GM19193 (cell line): Measurements from ENCODE around the gene VPS13A.

Experiments used
- POLR2A ChIP-seq: IDR thresholded peaks from 4 replicates; pipeline ENCODE4 v1.6.1; 2011; ENCODE audit not compliant: insufficient read depth, insufficient read length; ENCODE audit errors: extremely low read depth

The VPS13A gene

DNA sequence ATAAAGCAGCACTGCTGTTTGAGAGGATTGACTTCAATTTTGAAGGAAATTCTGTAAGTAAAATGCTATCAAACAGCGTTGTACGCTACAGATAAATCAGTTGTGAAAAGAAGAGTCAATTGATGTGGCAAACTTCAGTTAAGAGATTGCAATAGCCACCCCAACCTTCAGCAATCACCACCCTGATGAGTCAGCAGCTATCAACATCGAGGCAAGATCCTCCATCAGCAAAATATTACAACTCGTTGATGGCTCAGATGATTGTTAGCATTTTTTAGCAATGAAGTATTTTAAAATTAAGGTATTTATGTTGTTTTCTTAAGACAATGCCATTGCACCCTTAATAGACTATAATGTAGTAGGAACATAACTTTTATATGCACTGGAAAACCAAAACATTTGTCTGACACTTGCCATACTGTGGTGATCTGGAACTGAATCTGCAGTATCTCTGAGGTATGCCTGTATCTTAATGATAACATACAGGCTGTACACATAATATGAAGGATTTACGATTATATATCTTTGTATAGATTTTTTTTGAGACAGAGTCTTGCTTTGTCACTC is 47.5 kb downstream of the VPS13A start:
- TF ChIP-seq POLR2A, result no peak

DNA sequence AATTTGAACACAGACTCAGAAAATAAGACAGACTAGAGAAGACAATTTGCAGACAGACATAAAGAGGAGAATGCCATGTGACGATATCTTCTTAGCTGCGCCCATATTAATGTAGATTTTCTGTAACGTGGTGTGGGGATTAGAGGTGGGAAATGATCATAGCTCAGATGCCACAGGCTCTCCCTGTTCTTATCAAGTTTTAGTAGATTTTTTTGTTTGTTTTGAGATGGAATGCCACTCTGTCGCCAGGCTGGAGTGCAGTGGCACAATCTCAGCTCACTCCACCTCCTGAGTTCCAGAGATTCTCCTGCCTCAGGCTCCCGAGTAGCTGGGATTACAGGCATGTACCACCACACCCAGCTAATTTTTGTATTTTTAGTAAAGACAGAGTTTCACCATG is 59.4 kb downstream of the VPS13A start:
- TF ChIP-seq POLR2A, result no peak

DNA sequence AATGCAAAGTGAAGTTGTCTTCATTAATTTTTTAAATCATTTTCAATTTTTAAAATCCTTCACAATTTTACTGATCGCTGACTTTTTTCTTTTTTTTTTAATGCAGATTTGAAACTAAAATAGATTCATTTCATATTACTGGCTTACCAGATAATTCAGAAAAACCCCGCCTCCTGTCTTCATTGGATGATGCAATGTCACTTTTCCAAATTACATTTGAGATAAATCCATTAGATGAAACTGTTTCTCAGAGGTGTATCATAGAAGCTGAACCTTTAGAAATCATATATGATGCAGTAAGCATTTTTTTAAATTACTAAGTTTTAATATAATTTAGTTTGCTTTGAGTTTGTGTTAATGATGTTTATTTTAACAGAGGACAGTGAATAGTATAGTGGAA is 60.6 kb downstream of the VPS13A start:
- TF ChIP-seq POLR2A, result no peak

DNA sequence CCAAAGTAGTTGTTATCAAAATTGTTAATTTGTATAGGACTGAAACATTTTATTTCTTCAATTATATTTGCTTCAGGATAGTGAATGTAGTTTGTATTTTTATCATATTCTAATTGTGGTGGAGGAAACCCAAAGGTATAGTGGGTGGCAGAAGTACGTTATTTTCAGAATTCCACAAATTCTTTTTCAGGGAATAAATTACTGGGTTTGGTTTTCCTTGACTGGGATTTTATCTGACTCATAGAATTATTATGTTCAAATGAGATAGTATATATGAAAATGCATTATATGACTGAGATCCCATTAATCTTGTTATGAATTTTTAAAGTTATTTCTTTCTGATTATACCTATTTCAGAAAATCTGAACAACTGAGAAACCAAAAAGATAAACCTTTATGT is 73.7 kb downstream of the VPS13A start:
- TF ChIP-seq POLR2A, result no peak

DNA sequence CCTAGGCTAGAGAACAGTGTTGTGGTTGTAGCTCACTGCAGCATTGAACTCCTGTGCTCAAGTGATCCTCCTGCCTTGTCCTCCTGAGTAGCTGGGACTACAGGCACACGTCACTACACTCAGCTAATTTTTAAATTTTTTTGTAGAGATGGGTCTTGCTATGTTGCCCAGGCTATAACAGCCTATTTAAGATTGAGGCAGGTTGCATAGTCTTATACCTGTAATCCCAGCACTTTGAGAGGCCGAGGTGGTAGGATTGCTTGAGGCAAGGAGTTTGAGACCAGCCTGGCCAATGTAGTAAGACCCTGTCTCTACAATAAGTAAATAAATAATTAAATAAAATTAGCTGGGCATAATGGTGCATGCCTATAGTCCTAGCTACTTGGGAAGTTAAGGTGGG is 79.9 kb downstream of the VPS13A start:
- TF ChIP-seq POLR2A, result no peak

DNA sequence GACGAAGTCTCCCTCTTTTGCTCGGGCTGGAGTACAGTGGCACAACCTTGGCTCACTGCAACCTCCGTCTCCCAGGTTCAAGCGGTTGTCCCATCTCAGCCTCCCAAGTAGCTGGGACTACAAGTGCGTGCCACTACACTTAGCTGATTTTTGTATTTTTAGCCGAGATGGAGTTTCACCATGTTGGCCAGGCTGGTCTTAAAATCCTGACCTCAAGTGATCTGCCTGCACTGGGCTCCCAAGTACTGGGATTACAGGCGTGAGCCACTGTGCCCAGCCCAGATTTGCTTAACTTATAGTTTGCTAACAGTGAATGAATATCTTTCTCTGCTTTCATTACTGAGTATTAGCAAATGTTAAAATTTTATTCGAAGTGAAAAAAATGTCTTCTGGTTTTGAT is 84.3 kb downstream of the VPS13A start:
- no peak for TF ChIP-seq POLR2A

DNA sequence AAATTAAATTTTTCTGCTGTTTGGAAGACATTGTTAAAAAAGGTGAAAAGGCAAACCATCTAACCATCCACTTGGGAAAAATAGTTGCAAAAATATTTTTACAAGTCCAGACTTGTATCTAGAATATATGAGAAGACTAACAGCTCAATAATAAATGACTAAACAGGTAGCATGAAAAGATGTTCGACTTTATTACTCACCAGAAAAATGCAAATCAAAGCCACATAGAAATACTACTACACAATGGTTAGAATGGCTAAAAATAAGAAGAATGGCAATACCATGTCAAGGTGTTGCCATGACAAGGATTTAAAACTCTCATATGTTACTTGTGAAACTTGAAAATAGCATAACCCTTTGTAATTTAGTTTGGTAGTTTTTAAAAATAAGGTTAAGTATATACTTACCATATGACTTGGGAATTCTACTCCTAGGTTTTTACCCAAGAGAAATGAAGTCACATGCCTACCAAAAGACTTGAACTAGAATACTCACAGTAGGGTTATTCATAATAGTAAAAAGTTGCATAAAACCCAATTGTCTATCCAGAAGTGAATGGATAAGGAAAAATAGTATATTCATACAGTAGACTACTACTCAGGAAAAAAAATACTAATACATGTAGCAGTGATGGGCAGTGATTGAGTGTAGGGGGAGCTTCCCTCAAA is 93.8 kb downstream of the VPS13A start:
- no peak for TF ChIP-seq POLR2A

DNA sequence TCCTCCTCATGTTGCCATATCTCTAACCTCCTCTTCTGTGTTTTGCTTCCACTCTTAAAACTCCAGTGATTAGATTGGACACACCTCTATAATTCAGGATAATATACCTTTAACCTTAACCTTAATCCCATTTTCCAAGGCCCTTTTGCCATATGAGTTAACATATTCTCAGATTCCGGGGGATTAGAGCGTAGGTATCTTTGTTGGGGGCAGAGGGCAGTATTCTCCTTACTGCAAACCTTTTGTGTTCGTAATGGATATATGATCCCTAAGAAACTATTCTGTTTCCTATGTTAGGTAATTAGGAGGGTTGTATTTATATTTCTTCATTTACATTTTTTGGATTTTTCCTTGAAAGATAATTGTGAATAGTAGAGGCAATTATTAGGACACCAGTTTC is 99.5 kb downstream of the VPS13A start:
- no peak for TF ChIP-seq POLR2A

DNA sequence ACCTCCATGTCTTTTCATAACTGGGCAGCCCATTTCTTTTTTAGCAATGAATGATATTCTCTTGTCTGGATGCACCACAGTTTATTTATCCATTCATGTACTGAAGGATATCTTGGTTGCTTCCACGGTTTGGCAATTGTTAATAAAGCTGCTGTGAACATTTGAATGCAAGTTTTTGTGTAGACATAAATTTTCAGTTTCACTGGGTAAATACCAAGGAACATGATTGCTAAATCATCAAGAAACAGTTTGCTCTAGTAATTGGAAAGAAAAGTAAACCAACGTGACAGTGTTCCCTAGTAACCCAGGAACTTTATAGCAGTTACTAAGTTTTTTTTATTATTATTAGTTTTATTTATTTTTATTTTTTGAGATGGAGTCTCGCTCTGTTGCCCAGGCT is 100.4 kb downstream of the VPS13A start:
- TF ChIP-seq POLR2A, result no peak

DNA sequence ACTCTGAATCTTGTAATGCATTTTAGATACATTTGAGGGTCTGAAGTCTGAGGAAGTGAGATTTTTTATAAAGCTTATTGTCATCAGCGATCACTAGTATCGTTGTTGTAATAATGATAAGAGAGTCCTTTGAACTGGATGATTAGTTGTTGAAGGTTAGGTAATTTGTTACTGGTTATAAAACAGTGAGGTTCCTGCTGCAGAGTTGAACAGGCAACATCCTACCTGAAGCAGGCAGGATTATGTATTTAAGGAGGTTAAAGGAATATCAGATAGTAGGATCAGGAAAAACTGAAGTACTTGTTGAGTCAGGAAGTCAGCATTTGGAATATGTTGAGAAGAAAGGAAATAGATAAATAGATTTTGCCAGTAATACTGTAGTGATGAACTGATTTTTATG is 106.7 kb downstream of the VPS13A start:
- no peak for TF ChIP-seq POLR2A

DNA sequence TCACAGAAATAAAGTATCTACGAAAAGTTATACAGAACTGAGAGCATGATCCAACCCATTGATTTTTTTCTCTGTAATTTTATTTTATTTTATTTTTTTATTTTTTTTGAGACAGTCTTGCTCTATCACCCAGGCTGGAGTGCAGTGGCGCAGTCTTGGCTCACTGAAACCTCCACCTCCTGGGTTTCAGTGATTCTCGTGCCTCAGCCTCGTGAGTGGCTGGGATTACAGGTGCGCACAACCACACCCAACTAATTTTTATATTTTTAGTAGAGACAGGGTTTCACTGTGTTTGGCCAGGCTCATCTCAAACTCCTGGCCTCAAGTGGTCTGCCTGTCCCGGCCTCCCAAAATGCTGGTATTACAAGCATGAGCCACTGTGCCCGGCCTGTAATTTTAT is 107.3 kb downstream of the VPS13A start:
- no peak for TF ChIP-seq POLR2A

DNA sequence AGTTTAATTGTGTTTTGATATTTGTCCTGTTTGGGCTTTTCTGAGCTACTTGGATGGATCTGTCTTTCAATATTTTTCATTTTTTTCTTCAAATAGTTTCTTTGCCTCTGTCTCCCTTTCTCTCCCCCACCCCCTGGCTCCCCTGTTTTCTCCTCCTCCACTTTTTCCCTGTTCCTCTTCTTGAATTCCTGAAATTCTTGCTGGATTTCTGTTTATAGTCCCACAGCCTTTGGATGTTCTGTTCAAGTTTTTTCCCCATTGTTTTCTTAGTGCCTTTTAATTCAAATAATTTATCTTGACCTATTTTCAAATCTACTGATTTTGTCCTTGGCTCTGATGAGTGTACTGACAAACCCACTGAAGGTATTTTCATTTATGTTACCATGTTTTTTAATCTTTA is 113.0 kb downstream of the VPS13A start:
- TF ChIP-seq POLR2A, result no peak

DNA sequence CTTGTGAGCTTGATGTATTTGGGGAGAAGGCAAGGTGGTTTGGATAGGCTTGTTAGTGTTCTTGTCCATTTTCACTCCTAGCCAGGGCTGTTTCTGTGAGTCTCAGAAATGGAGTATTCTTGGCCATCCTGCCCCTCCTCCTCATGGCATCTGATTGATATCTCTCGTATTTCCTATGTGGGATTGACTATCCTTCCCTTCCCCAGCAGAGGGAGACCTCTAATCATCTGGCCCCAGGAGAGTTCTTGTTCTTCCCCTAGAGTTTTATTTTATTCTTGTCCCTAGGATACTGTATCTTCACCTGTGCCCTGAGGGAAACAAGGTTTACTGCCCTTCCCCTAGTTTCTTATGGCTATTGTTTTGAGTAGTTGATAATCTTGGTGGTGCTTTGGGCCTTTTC is 114.4 kb downstream of the VPS13A start:
- no peak for TF ChIP-seq POLR2A

DNA sequence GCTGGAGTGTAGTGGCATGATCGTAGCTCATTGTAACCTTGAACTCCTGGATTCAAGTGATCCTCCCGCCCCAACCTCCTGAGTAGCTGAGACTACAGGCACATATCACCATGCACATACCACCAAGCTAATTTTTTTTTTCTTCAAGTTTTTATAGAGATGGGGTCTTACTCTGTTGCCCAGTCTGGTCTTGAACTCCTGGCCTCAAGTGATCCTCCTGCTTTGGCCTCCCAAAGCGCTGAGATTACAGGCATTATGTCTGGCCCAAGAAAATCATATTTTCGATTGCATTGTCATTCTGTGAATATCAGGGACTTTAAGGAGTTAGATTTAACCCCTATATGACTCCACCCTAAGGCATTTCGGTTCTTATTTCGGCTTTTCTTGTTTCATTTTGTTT is 116.6 kb downstream of the VPS13A start:
- TF ChIP-seq POLR2A, result no peak

DNA sequence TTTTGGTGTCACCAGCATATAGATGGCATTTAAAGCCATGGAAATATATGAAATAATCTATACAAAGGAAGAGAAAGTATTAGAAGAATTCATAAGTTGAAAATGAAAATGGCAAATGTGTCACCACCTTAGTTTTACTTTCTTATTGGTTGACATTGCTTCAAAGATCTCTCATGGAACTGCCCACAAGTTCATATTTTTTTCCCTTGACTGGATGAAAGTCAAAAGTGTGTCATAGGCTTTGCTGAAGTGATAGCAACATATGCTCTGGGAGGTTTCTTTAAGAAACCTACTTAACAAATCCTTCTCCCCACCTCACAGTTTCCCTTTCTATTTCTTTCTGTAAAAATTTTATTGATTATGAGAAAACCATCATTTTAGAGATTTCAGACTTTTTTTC is 127.2 kb downstream of the VPS13A start:
- no peak for TF ChIP-seq POLR2A

DNA sequence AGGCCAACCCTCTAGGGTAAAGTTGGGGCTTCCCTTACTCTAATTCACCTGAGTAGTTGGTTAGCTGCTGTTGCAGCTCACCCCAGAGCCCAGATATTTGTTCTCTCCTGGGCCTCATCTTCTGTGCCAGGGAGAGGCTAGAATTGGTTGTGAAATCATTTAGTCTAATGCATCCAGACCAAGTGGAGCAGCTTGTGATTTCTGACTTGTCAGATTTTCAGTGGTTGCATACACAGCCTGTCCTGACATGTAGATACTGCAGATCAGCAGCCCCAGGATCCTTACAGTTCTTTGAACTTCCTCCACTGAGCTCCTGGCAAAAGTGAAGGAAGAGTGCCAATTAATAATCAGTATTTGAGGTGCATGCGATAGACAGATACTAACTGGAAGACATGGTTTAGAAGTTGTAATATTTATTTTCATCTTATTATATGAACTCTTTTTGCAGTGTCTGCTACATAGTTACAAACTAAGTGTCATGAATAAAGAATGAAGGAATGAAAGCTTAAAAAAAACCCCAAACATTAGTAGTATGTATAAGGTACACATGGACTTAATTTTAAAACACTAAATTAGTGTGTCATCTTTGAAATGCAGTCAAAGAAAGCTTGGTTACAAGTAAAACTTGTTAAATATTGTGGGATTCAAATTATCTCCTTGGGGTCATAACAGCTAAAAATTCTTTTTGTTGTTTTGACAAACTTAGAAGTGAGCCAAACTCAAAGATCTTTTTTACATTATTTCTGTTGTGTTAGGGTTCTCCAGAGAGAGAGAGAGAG is 128.5 kb downstream of the VPS13A start:
- no peak for TF ChIP-seq POLR2A
